BLaER1 (cell line): ENCODE results near the gene EPHA1.
A peak's percentile ranks its signal among the peaks of the same experiment; 100 is the strongest.

Source experiments
- H3K27ac ChIP-seq: shearing (Covaris generic); formaldehyde crosslinking; 2 replicates; pipeline ENCODE4 v1.8.1; 2022
- H3K27me3 ChIP-seq: shearing (Covaris generic); formaldehyde crosslinking; 2 replicates; pipeline ENCODE4 v1.8.1; 2022
- H3K36me3 ChIP-seq: shearing (Covaris generic); formaldehyde crosslinking; 2 replicates; pipeline ENCODE4 v1.8.1; 2022
- H3K4me1 ChIP-seq: shearing (Covaris generic); formaldehyde crosslinking; 2 replicates; pipeline ENCODE4 v1.8.1; 2022
- H3K4me2 ChIP-seq: shearing (Covaris generic); formaldehyde crosslinking; 2 replicates; pipeline ENCODE4 v1.8.1; 2022
- H3K4me3 ChIP-seq: shearing (Covaris generic); formaldehyde crosslinking; 2 replicates; pipeline ENCODE4 v1.8.1; 2022
- H3K9ac ChIP-seq: shearing (Covaris generic); formaldehyde crosslinking; 2 replicates; pipeline ENCODE4 v1.8.1; 2022
- H3K9me3 ChIP-seq: shearing (Covaris generic); formaldehyde crosslinking; 2 replicates; pipeline ENCODE4 v1.8.1; 2022
- H4K20me1 ChIP-seq: shearing (Covaris generic); formaldehyde crosslinking; 2 replicates; pipeline ENCODE4 v1.8.1; 2022
- Cebpa-rat ChIP-seq: shearing (Covaris generic); IDR thresholded peaks from 2 replicates; pipeline ENCODE4 v1.8.1; 2022

The EPHA1 gene

DNA sequence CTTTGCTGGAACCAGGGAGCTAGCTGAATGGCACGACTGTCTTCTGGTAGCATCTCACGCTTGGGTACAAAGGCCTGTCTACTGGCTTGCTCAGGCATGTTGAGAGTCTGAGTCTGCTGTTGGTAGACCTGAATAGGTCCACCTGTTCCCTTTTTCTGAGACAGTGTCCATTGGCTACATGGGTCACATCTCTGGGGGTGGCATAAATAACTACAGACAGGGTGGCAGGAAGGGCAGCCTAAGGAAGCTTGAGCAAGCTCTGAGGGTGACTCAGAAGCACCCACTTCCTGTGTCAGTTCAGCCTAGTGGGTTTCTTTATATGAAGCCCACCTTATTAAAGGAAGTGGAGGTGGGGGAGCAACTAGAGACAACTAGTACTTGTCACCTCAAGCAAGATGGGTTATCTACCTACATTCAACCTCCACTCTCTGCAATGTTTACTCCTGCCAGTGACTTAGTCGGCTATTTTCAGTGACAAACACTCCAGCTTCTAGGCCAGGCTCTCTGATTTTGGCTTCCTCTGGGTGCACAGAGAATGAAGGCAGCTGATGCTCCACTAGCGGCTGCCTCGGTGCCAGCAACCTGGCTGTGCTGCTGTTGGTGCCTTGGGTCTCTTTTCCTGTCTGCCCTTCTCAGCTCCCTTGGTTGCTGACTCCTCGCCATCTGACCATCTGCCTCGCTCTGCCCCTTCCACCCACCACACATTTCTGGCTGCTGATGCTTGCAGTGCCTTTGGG lies 33.2 kb downstream of the EPHA1 start:
- H3K4me2 ChIP-seq = peak overlapping the region; percentile 60
- no peaks in the 10 kb centered on the region for H3K36me3 ChIP-seq
- no peaks in the 10 kb centered on the region for H3K27me3 ChIP-seq
- H3K4me3 ChIP-seq = no peak overlapping the region
- H3K4me1 ChIP-seq = peaks cover 43% of the 10 kb centered on the region
- H3K27ac ChIP-seq = peak overlapping the region; percentile 4; the same call in 1 of the 2 replicates
- no peak for TF ChIP-seq Cebpa-rat
- no peaks in the 10 kb centered on the region for H4K20me1 ChIP-seq
- H3K9ac ChIP-seq = no peak overlapping the region
- H3K9me3 ChIP-seq = no peaks in the 10 kb centered on the region

- TF ChIP-seq Cebpa-rat = no peak
- peaks cover 38% of the 10 kb centered on the region for H3K4me1 ChIP-seq
- H3K27ac ChIP-seq = no peak overlapping the region
- no peaks in the 10 kb centered on the region for H4K20me1 ChIP-seq
- no peaks in the 10 kb centered on the region for H3K9me3 ChIP-seq
- no peak overlapping the region for H3K9ac ChIP-seq
- H3K36me3 ChIP-seq = no peaks in the 10 kb centered on the region
- H3K4me2 ChIP-seq = peak overlapping the region; percentile 60; the same call in 1 of the 2 replicates
- no peak overlapping the region for H3K4me3 ChIP-seq
- H3K27me3 ChIP-seq = no peaks in the 10 kb centered on the region
Measured at GRCh38 chr7:143374561-143374960, 34.1 kb downstream of the EPHA1 start.

GRCh38 chr7:143373255-143373794 lies 35.3 kb downstream of the EPHA1 start:
- no peaks in the 10 kb centered on the region for H4K20me1 ChIP-seq

GRCh38 chr7:143372070-143372469 lies 36.6 kb downstream of the EPHA1 start:
- TF ChIP-seq Cebpa-rat = no peak
- H3K4me2 ChIP-seq = peak overlapping the region; percentile 23; the same call in 1 of the 2 replicates

More at GRCh38 chr7:143373255-143373794, 35.3 kb downstream of the EPHA1 start:
- Histone ChIP-seq H3K4me2 (no peak overlapping the region), H3K9ac (no peak overlapping the region), H3K4me1 (peaks cover 27% of the 10 kb centered on the region), H3K27me3 (no peaks in the 10 kb centered on the region), H3K36me3 (no peaks in the 10 kb centered on the region), H3K4me3 (no peak overlapping the region), H3K27ac (no peak overlapping the region), H3K9me3 (no peaks in the 10 kb centered on the region)
- no peak for TF ChIP-seq Cebpa-rat

DNA sequence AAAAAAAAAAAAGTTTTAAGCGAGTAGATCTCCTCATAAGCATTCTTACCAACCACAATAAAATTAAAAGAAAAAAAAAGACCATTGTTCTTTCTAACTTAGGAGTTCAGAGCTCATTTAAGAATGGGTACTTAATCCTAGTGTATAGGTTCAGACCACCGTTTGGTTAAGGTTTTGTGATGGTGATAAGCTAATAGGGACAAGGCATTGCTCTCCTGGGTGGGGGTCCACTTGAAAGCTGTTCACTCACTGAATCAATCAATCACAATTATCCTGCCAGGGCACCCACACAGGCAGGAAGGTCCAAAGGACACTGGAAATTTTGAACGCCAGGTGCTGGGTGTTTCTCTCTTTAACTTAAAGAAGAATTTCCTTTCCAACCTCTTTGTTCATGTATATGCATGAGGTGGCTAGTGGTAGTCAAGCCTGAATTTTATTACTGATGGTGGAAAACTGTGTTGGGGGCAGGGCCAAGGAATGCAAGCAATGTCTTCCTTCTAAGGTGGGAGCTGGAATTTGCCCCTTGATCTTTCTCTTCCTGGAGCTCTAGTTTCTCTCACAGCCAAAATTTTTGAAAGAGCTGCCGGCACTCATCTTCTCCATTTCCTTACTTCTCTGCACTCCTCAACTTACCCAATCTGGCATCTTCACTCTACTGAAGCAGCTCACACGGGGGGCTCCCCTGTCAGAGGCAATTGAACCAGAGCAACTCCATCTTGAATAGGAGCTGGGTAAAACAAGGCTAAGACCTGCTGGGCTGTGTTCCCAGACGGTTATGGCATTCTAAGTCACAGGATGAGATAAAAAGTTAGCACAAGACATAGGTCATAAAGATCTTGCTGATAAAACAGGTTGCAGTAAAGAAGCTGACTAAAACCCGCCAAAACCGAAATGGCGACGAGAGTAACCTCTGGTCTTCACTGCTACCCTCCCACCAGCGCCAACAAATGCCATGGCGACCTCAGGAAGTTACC lies 38.7 kb downstream of the EPHA1 start:
- Histone ChIP-seq H3K4me1 (peaks cover 10% of the 10 kb centered on the region), H4K20me1 (no peaks in the 10 kb centered on the region), H3K27ac (no peak overlapping the region), H3K9ac (no peak overlapping the region), H3K4me2 (no peak overlapping the region), H3K4me3 (no peak overlapping the region), H3K9me3 (no peaks in the 10 kb centered on the region), H3K36me3 (no peaks in the 10 kb centered on the region), H3K27me3 (peaks cover 6% of the 10 kb centered on the region; the same call in 1 of the 2 replicates)
- no peak for TF ChIP-seq Cebpa-rat

More at GRCh38 chr7:143372070-143372469, 36.6 kb downstream of the EPHA1 start:
- no peak overlapping the region for H3K4me3 ChIP-seq
- H3K27ac ChIP-seq = no peak overlapping the region
- no peaks in the 10 kb centered on the region for H3K36me3 ChIP-seq
- no peaks in the 10 kb centered on the region for H3K27me3 ChIP-seq
- no peaks in the 10 kb centered on the region for H4K20me1 ChIP-seq
- no peak overlapping the region for H3K9ac ChIP-seq
- peaks cover 27% of the 10 kb centered on the region for H3K4me1 ChIP-seq
- H3K9me3 ChIP-seq = no peaks in the 10 kb centered on the region

DNA sequence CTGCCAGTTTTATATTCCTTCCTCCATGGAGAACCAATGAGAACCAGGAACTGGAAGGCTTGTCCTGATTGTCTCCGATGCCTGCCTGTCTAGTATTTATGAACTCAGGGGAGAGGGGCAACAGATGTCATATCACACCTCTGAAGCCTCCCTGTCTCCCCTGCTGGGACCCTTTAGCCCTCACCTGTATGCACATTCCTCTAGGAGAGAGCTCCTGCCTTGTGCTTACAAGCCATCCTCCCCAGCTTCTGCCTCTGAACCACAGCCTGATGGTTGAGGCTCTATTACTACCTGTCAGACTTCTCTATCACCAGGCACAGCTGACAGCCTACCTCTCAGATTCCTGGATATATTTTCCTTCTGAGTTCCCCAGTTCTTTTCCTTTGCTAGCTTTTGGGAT lies 40.3 kb downstream of the EPHA1 start:
- Histone ChIP-seq H3K27ac (no peak overlapping the region), H3K36me3 (no peaks in the 10 kb centered on the region), H3K4me1 (peaks cover 4% of the 10 kb centered on the region; the same call in 1 of the 2 replicates), H4K20me1 (peaks cover 4% of the 10 kb centered on the region), H3K9me3 (no peaks in the 10 kb centered on the region), H3K9ac (no peak overlapping the region), H3K27me3 (peaks cover 22% of the 10 kb centered on the region), H3K4me2 (no peak overlapping the region), H3K4me3 (no peak overlapping the region)
- TF ChIP-seq Cebpa-rat = no peak

DNA sequence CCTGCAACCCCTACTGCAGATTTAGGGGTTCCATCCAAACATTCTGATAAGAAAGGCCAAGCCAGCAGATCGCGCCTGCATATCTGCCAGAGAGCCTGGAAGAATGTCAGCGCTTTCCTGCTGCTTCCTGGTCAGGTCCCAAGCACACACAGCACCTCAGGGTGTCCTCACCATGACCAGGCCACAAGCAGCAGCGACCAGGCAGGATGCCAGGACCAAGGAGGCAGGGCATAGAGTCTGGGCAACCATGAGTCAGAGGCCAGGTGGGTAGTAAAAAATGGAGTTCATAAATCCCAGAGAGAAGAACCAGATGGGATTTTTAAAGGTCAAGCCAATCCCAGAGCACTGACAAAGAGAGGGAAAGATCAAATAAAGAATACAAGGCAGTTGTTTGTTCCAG lies 40.7 kb downstream of the EPHA1 start:
- H3K27ac ChIP-seq = no peak overlapping the region
- peaks cover 26% of the 10 kb centered on the region for H3K27me3 ChIP-seq
- H3K4me3 ChIP-seq = no peak overlapping the region
- no peaks in the 10 kb centered on the region for H3K36me3 ChIP-seq
- H3K4me1 ChIP-seq = peaks cover 4% of the 10 kb centered on the region; the same call in 1 of the 2 replicates
- no peak overlapping the region for H3K9ac ChIP-seq
- no peak for TF ChIP-seq Cebpa-rat
- H4K20me1 ChIP-seq = peaks cover 8% of the 10 kb centered on the region
- no peaks in the 10 kb centered on the region for H3K9me3 ChIP-seq
- H3K4me2 ChIP-seq = no peak overlapping the region

DNA sequence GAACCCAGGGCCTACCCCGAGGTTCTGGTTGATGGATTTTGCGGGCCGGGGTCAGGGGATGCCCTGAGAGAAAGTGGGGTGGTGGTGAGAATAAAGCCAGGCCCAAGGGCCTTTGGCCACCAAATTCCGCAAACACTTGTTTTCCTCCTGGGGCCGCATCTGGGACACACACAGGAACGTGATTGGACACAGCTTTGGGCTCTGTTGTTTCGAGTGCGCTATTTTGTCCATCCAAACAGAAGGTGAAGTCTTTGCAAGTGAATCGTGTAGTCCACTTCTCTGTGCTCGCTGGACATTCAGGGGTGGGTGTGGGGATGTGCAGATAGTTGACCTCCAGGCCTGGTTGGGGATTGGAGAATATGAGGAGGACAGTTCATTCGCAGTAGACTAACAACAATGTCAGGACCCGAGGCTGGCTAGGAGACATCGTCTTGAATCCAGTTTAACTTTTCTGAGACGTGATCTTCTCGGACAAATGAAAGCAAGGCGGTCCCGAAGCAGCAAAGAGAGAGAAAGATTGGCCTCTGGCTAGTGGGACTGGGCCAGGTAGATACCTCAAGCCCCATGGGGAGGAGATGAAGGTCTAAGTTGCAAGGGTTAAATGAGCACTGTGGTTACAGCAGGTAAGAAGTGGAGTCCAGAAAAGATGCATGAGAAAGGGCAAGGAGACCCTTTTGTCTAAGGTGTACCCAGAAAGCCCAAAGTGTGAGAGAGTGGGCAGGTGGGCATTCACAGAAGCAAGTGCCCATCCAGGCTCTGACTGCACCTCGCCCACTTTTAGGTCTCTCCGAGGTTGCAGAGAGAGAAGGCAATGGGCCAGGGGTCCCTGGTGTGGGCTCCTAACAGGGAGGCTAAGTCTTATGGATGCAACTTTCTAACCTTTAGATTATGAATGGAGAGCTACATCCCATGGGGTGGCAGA lies 45.4 kb downstream of the EPHA1 start:
- Histone ChIP-seq H4K20me1 (peaks cover 26% of the 10 kb centered on the region), H3K9me3 (no peaks in the 10 kb centered on the region), H3K4me2 (peak overlapping the region; percentile 98), H3K36me3 (no peaks in the 10 kb centered on the region), H3K4me3 (peak overlapping the region; percentile 71), H3K9ac (no peak overlapping the region), H3K27me3 (peaks cover 73% of the 10 kb centered on the region), H3K4me1 (peaks cover 9% of the 10 kb centered on the region; the same call in 1 of the 2 replicates), H3K27ac (no peak overlapping the region)
- TF ChIP-seq Cebpa-rat = no peak
